Measurements from ENCODE around the gene DTNB. TPM values are rescaled to one million over a fixed set of nuclear protein-coding genes. Genes with fewer than 3 reads are reported as not detected.

DTNB gene
- total and polyA plus RNA-seq, 2 of the 4 experiments (the other 2 are of a cell fraction), result 3.8 to 5.3 TPM

DNA sequence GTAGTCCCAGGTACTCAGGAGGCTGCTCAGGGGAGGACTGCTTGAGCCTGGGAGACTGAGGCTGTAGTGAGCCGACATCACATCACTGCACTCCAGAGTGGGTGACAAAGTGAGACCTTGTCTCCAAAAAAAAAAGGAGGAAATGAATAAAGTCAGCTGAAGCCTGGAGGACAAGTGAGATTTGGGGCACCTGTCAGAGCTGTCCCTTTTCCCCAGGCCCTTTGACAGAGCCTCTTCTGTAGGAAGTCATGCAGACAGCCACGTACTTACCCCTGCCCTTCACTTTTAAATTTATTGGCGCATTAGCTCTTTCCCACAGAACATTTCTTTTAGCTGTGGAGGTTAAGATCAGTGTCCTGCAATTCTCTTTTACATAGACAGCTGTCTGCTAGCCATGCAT, 180.7 kb downstream of the DTNB start:
- Histone ChIP-seq H4K5ac (ENCODE audit: low read depth, low read length) (no peak overlapping the region), H3K9me3 (ENCODE audit: control insufficient read depth, insufficient read depth, low read length) (no peaks in the 10 kb centered on the region), H3K27me3 (ENCODE audit: control insufficient read depth, insufficient read depth, low read length) (no peaks in the 10 kb centered on the region), H3K36me3 (ENCODE audit: control insufficient read depth, insufficient read depth, low read length) (no peaks in the 10 kb centered on the region), H2AFZ (replicated peaks; ENCODE audit: low read length, poor library complexity) (no peak overlapping the region), H3K9me1 (ENCODE audit: insufficient read depth, low read length) (peaks cover 3% of the 10 kb centered on the region; the same call in 1 of the 2 replicates), H3K4ac (ENCODE audit: low read depth, low read length) (no peak overlapping the region), H3K9ac (ENCODE audit: low read depth, low read length) (no peak overlapping the region), H2BK20ac (ENCODE audit: low read depth, low read length) (no peak overlapping the region), H2AK5ac (ENCODE audit: low read depth, low read length) (no peak overlapping the region), H2BK5ac (ENCODE audit: low read depth, low read length, poor library complexity, severe bottlenecking) (no peak overlapping the region), H3K27ac (ENCODE audit: insufficient read depth, low read length) (no peak overlapping the region), H3K4me2 (ENCODE audit: low read depth, low read length) (no peak overlapping the region), H3K4me3 (ENCODE audit: insufficient read depth, low read depth, low read length) (no peak overlapping the region), H3K4me1 (ENCODE audit: control insufficient read depth, insufficient read depth, low read length) (peaks cover 4% of the 10 kb centered on the region; the same call in 1 of the 2 replicates), H3K18ac (ENCODE audit: low read depth, low read length) (no peak overlapping the region), H2AK9ac (replicated peaks; ENCODE audit: low read depth, low read length, poor library complexity) (no peak overlapping the region), H4K91ac (ENCODE audit: insufficient read depth, low read depth, low read length) (no peak overlapping the region), H2BK120ac (ENCODE audit: low read depth, low read length) (no peak overlapping the region), H3K56ac (ENCODE audit: extremely low read depth, insufficient read depth, low read length) (no peak overlapping the region), H3K79me1 (ENCODE audit: low read depth in 1 of 2, low read length in 2 of 2) (no peaks in the 10 kb centered on the region), H3K14ac (replicated peaks; ENCODE audit: low read depth, low read length) (no peak overlapping the region), H4K8ac (ENCODE audit: low read depth in 2 of 2, low read length in 2 of 2) (no peak overlapping the region), H2BK15ac (ENCODE audit: low read depth, low read length) (no peak overlapping the region), H3K23ac (ENCODE audit: low read depth, low read length) (no peak overlapping the region), H4K20me1 (ENCODE audit: insufficient read depth, low read length) (no peaks in the 10 kb centered on the region)
- no CpG with 5 or more reads among the region's 3 CpGs for WGBS, 2 experiments (ENCODE audit: extremely low coverage in 2 of 2, insufficient read length in 1 of 2)
- dilution Hi-C loops (cut with HindIII; ENCODE audit: low sequenced_read_pairs, unreplicated experiment) (no loop called here), intact Hi-C loops (cut with micrococcal nuclease) (loop anchor here (2.0 kb wide), 1 partner anchor 24 kb away; no protein-coding TSS in a partner anchor), in situ Hi-C loops (cut with MboI; ENCODE audit: low sequenced_read_pairs) (no loop called here)
- TF ChIP-seq MXI1 (IDR thresholded peaks at IDR 0.05; ENCODE audit: borderline replicate concordance, low read depth, low read length) (no peak), FOS (IDR thresholded peaks at IDR 0.05; ENCODE audit: low read depth, low read length) (no peak), RCOR1 (IDR thresholded peaks at IDR 0.05; ENCODE audit: insufficient replicate concordance, low read length) (no peak), RAD21 (IDR thresholded peaks at IDR 0.05; ENCODE audit: low read length) (no peak), CEBPB (IDR thresholded peaks at IDR 0.05; ENCODE audit: low read depth, low read length) (no peak), POLR2A (IDR thresholded peaks at IDR 0.05; ENCODE audit: low read depth, low read length) (no peak)
- TF ChIP-seq, protein P1, sequence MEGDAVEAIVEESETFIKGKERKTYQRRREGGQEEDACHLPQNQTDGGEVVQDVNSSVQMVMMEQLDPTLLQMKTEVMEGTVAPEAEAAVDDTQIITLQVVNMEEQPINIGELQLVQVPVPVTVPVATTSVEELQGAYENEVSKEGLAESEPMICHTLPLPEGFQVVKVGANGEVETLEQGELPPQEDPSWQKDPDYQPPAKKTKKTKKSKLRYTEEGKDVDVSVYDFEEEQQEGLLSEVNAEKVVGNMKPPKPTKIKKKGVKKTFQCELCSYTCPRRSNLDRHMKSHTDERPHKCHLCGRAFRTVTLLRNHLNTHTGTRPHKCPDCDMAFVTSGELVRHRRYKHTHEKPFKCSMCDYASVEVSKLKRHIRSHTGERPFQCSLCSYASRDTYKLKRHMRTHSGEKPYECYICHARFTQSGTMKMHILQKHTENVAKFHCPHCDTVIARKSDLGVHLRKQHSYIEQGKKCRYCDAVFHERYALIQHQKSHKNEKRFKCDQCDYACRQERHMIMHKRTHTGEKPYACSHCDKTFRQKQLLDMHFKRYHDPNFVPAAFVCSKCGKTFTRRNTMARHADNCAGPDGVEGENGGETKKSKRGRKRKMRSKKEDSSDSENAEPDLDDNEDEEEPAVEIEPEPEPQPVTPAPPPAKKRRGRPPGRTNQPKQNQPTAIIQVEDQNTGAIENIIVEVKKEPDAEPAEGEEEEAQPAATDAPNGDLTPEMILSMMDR (conservative IDR thresholded peaks at IDR 0.05; ENCODE audit: low read depth, low read length), result no peak
- DNase-seq, result no peak
- ChIA-PET POLR2A (ENCODE audit: unreplicated experiment) (no interaction called here), CTCF (no interaction called here)
- ATAC-seq (ENCODE audit: low read depth), result no peak
- BruUV-seq (replicated peaks), result no TSS peak
